ENCODE results near the gene PLEKHG4B.

- TF ChIP-seq, protein P1, sequence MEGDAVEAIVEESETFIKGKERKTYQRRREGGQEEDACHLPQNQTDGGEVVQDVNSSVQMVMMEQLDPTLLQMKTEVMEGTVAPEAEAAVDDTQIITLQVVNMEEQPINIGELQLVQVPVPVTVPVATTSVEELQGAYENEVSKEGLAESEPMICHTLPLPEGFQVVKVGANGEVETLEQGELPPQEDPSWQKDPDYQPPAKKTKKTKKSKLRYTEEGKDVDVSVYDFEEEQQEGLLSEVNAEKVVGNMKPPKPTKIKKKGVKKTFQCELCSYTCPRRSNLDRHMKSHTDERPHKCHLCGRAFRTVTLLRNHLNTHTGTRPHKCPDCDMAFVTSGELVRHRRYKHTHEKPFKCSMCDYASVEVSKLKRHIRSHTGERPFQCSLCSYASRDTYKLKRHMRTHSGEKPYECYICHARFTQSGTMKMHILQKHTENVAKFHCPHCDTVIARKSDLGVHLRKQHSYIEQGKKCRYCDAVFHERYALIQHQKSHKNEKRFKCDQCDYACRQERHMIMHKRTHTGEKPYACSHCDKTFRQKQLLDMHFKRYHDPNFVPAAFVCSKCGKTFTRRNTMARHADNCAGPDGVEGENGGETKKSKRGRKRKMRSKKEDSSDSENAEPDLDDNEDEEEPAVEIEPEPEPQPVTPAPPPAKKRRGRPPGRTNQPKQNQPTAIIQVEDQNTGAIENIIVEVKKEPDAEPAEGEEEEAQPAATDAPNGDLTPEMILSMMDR (IDR thresholded peaks at IDR 0.05) = no peak
- no peak for TF ChIP-seq POLR2A (IDR thresholded peaks at IDR 0.05)
These were observed 82.3 kb downstream of the PLEKHG4B start for GRCh38 chr5:174291-174600.
